HG03139 (cell line): ENCODE data around the gene KLK3.
"Not testable (repeated sequence)": the region's sequence is repeated elsewhere in the genome, so short reads cannot be mapped to it uniquely, and the experiment has no call there.

ENCODE experiments used
- ATAC-seq: cut with Tn5 transposase; IDR thresholded peaks from one replicate; pipeline ENCODE4 v1.9.1; 2021; ENCODE audit not compliant: unreplicated experiment

Gene KLK3

GRCh38 chr19:50854636-50855410, at the start of gene KLK3:
Gene KLK3, plus strand, starts transcription at chr19:50854915. Its CDS starts 41 bp downstream, at chr19:50854956.
- no peak for ATAC-seq

- no peak for ATAC-seq
Measured at GRCh38 chr19:50808856-50809255, 45.9 kb upstream of the KLK3 start.

- ATAC-seq = not testable (repeated sequence)
Measured at GRCh38 chr19:50811622-50812238, 43.0 kb upstream of the KLK3 start.

DNA sequence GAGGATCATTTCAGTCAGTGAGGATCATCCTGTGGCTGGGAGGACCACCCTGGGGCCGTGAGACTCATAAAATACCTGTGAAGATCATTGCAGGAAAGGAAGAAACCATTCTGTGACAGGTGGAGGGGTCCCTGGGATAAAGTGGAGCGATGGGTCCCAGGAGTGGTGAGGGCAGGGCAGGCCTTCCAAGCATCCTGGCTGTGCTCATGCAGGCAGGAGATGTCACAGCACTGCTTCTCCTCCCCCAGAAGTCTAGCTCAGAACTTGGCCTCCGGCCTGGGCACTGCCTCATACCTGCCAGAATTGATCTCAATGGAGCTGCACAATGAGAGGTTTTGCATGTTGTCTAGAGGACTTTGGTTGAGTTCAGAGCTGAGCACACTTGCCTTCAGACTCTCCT, 42.2 kb upstream of the KLK3 start:
- ATAC-seq = no peak

- no peak for ATAC-seq
Measured at GRCh38 chr19:50814883-50815282, 39.8 kb upstream of the KLK3 start.

GRCh38 chr19:50815439-50815838, 39.3 kb upstream of the KLK3 start:
- no peak for ATAC-seq

DNA sequence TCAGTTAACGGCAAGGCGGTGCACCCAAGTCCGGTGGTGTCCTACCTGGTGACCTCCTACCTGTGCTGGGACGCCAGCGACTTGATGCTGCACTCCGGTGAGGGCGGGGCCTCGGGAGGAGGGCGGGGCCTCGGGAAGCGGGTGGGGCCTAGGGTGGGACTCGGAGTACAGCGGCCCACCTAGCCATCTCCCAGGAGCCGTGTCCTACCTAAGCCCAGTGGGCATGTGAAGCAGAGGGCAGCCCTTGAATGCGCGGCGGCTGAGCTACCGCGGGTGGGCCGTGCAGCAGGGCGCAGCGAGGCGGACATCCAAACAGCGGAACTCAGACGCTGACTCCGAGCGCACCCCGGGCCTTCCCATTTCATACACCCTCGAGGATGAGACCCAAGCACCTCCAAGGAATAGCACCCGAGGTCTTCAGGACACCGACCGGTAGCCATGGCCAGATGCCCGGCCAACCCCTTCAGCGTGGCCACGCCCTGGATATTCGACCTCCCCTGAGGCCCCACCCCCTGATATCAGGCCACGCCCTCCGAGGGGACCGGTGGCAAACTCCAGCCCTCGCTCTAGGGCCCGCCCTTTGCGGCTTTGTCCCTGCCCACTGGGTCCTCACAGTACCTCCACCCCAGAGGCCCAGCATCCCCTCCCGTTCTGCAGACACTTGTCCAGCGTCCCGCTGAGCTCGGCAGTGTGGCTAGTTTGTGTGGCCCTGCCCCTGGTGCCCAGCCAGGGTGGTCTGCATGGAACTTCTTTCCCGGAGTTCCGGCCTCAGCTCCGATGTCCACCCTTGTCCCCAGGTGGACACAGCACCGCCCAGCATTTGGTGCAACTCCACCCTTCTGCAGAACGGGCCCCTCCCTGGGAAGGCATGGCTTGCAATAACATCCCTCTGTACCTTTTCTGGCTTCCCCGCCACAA, 36.5 kb upstream of the KLK3 start:
- ATAC-seq = peak; percentile 45

DNA sequence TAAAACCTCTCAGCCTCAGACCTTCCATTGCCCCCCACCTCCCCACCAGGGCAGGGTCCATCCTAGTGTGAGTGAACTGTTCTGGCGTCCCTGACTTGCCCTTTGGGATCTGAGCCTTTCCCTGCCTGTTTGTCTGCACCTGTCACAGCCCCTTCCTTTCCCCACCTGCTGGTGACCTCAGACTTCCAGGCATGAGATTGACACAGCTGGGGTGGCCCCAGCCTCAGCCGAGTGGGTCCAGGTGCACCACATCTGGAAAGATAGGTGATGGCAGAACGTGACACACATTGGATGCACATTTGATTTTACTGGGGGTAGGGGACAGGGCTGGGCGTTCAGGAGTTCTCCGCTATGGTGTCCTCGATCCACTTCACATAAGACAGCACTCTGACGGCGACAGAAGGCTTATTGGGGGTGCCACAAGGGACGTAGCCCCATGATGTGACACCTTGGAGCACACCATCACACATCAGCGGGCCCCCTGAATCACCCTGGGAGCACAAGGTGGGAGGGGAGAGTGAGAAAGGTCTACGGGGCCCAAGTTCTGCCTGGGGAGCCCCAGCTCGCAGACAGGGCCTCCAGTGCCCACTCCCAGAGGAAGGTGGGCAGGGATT, 35.7 kb upstream of the KLK3 start:
- no peak for ATAC-seq

DNA sequence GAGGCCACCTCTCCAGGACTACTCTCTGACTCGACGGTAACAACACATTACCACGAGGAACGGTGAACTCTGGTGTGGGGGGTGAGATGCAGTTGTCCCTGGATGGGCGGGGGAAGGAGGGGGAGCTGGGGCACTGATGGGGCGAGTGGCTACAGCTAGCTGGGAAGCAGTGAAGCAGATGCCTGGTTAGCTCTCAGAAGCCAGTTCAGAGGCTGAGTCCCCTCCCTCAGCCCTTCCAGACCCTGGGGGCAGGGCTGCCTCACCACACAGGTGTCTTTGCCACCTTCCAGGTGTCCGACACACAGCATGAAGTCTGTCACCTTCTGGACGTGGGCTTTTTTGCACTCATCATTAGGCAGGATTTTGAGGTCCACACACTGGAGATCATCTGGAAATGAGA, 35.1 kb upstream of the KLK3 start:
- ATAC-seq = no peak

DNA sequence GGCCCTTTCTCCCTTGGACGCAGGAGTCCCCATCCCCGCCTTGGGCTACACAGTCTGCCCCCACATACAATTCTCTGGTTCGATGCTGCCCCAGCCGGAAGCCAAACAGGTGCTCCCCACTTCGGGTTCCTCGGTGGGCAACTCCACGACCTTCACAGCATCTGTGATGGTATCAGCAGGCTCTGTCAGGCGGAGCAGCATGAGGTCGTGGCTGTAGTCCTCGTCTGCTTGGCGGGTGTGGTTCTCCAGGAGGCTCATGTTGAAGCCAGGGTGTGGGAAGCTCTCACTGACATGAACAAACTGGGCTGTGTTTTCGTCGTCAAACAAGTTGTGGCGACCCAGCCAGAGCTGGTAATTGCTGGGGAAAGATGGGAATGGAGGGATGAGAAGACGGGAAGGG, 34.6 kb upstream of the KLK3 start:
- no peak for ATAC-seq

DNA sequence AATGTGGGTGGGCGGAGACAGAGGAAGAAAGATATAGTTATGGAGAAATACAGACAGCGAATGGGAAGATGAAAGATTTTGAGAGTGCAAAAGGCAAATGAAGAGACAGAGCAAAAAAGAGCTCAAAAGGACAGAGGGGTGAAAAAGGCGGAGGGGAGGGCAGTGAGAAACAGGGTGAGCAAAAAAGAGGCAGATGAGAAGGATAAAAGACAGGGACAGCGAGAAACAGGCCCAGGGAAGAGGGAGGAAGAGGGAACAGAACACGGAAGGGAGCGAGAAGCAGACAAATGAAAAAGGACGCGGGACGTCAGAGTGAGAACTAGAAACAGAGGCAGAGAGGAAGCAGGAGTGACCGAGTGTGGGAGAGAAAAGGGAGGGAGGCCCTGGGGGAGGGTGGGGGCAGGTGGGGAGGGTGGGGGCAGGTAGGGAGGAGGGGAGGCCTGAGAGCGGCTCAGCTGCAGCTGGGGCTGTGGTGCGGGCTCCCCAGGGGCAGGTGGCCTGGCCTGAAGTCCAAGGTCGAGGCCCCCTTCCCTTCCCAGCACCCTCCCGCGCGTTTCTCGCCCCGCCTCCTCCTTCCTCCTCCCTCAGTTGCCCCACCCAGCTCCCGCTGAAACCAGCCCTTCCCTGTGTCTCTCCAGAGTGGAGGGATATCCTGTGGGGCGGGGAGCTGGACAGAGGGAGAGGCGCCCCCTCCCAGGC, 34.0 kb upstream of the KLK3 start:
- no peak for ATAC-seq

DNA sequence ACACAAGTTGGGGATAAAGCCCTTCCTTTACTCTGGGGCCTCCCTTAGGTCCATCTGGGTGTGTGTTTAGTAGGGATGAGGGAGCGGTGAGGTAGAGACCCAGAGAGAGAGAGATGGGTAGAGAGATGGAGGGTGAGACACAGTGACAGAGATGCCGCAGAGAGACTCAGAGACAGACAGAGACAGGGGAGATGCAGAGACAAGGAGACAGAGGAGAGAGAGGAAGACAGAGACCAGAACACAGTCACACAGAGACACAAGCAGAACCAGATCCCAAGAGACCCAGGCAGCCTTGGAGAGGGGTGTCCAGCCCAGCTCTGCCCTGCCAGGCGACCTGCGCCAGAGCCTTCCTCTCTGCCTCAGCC, 33.5 kb upstream of the KLK3 start:
- ATAC-seq = no peak

GRCh38 chr19:50821622-50822021, 33.1 kb upstream of the KLK3 start:
- ATAC-seq = no peak

DNA sequence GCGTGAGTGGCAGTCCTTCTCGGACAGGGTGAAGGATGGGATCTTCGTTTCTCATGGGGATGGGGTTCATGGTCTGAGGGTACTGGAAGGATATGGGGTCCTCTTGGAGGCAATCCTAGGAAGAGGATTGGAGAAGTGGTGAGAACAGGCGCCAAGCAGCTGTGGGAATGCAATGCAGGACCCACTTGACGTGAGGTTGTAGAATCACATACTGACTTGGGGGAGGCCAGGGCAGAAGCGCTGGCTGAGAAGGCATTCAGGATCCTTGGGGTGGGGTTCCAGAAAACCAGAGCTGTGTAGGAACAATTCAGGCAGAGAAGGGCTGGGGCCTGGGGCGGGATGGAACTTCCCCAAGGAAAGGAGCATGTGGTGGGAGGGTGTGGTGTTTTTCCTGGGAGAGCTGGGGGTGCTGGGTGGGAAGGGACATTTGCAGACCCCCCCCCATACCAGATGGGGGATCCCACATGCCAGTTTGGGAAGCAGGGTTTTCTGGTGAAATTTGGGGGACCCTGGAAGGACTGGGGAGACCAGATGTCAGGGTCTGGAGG, 32.0 kb upstream of the KLK3 start:
- no peak for ATAC-seq

GRCh38 chr19:50823389-50824042, 31.2 kb upstream of the KLK3 start, which contains the start of gene KLK1:
Gene KLK1, minus strand, starts transcription at chr19:50823787. Its CDS starts 39 bp downstream, at chr19:50823748.
- ATAC-seq = no peak

GRCh38 chr19:50826492-50827240, 28.0 kb upstream of the KLK3 start:
- ATAC-seq = no peak

- ATAC-seq = no peak
Measured at GRCh38 chr19:50827476-50827875, 27.2 kb upstream of the KLK3 start.

GRCh38 chr19:50829801-50830200, 24.9 kb upstream of the KLK3 start:
- ATAC-seq = no peak
